Stimulated activated CD8-positive, alpha-beta memory T cell treated with anti-CD3 and anti-CD28 coated beads, Interleukin-15, amount 100 ng/mL, for 4 hours (primary cell): Measurements from ENCODE around the gene TUBGCP3.
"Not testable (repeated sequence)": the region's sequence is repeated elsewhere in the genome, so short reads cannot be mapped to it uniquely, and the experiment has no call there.

ENCODE experiments used
- DNase-seq, 2 donors: peaks; one replicate each; pipeline ENCODE4 v3.0.0-alpha.2; 2020; ENCODE audit warnings: low read depth in 2 of 2

The TUBGCP3 gene

GRCh38 chr13:112576768-112577167 lies 11.2 kb downstream of the TUBGCP3 start:
- no peak for DNase-seq

DNA sequence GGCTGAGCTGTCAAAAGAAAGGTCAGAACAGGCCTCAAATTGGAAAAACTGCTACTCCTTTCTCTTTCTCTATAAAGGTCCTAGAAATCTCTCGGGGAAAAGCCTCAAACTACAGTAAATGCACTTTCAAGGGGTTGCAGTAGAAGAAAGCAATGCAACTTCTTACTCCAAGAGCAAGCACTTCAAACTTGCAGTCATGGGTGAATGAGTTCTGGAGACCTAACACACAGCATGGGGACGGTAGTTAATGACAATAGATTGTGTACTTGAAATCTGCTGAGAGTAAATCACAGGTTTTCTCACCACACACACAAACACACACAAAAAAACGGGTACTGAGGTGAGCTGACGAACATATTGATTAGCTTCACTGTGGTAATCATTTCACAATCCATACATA lies 11.8 kb downstream of the TUBGCP3 start:
- DNase-seq: no peak

DNA sequence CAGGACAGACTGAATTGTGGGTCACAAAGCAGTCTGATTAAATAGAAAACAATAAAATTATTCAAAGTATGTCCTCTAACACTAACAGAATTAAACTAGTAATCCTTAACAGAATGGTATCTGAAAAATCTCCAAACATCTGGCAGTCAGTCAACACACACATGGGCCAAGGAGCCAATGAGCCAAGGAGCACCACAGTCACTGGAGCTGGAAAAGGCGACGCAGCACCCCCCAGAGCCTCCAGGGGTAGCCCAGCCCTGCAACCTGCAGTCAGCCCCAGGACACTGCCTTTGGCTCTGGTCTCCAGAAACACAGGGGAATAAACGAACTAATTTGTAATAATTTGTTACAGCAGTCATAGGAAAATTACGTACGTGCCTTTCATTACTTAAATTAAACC lies 12.3 kb downstream of the TUBGCP3 start:
- no peak for DNase-seq

DNA sequence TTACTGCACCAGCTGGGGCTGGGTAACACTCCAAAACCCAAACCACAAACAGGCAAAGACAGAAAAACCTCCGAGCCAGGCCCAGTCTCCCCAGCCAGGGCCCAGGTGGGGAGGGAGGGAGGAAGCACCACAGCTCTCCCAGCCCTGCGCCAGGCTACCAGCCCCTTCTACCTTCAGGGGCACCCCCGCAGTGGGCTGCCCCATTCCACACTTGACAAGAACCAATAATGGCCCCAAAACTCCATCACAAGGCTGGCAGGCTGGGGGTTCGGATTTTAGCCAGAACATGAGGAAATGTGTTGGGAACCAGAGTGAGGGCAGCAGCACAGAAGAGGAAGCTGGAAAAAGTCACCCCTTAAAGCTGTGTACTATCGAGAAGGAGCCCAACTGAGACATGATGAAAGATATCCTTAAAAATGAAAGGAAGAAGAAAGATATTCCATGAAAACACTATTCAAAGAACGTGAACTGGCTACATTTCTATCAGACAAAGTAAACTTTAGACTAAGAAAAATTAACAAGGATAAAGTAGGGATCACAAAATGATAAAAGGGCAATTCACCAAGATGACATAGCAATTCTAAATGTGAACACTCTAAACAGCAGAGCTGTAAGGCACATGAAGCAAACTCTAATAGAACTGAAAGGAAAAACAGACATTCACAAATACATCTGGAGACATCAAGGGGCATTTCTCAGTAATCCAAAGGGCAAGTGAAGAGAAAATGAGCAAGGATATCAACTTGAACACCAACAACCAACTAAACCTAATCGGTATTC lies 12.9 kb downstream of the TUBGCP3 start:
- no peak for DNase-seq

DNA sequence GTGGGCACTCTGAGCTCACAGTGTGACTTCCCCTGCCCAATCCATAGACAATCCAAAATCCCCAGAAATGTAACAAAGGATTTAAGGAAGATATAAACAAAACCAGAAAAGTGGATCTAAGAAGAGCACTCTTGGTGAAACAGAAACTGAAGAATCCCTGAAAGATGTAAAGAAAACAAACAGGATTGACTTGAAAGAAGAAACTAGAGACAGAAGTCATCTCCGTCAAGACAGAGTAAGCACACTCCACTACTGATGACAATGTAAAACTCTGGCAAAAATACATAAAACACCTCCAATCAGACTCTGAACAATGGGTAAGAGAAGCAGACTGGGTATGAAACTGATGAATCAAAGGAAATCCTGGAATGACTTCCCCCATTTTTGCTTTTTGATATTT lies 13.5 kb downstream of the TUBGCP3 start:
- DNase-seq: no peak

- no peak for DNase-seq
These were observed 14.2 kb downstream of the TUBGCP3 start for GRCh38 chr13:112573710-112574109.

- no peak for DNase-seq
These were observed 15.6 kb downstream of the TUBGCP3 start for GRCh38 chr13:112572366-112572765.

- DNase-seq: no peak
These were observed 18.1 kb downstream of the TUBGCP3 start for GRCh38 chr13:112569821-112570220.

DNA sequence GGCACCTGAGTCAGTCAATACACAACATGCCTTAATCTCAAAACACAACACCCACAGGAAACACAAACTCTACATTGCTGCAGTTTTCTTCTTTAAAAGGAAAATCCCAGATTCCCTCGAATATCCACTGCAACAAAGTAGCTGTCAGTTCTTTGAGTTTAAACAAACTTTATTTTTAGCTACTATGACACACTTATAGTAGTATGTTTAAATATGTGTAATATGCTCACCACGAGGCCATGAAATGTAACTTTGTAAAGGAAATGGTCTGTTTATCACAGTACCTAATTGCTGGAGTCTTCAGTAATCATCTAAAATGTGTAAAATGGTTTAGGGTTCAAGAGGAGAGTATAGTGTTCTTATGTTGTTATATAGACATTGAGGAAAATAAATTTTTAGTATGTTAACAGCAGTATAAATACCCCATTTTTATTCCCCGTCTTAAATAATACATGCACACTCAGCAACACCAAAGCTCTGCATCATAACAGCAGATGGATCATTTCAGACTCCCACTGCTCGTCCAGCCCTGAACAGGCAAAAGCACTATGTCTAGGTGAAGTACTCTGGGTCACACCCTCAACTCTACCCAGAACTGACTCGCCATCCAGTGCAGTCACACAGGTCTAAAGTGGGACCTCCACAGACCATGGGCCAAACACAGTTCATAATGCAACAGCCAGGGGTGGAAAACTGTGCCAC lies 20.6 kb downstream of the TUBGCP3 start:
- DNase-seq: no peak

- no peak for DNase-seq
These were observed 25.1 kb downstream of the TUBGCP3 start for GRCh38 chr13:112562786-112563383.

DNA sequence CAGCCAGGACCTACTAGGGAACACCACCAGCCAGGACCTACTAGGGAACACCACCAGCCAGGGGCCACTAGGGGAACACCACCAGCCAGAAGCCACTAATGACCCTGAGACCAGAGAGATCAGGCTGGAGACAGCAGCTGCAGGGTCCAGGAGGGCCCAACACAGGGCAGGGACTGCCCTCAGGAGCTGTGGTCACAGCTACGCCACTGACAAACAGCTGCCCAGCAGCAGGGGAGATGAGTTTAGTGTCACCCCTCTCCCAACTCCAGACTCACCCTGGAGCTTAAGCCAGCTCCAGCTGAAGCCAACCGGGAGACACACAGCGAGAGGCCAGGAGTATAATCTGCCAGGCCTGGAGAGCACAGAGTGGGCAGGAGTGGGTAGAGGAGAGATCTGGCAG lies 25.7 kb downstream of the TUBGCP3 start:
- DNase-seq: no peak

DNA sequence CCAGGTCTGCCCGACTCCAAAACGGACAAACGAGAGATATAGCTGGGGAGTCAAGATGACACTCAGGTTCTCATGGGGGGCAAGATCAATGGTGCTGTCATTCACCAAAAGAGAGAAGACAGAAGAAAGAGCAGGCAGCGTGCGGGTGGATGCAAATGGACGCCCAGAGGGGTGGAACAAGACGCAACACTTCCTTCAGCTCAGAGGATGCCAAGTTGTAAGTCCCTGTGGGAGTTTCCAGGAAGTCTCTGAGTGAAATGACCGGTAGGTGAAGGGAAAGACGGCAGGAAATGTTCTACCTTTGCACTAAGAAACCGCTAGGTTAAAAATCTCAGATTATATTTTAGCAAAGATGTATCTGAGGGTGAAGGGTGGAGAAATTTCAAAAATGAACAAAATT lies 26.5 kb downstream of the TUBGCP3 start:
- DNase-seq: no peak

GRCh38 chr13:112558696-112559418 lies 29.1 kb downstream of the TUBGCP3 start:
- DNase-seq: no peak

DNA sequence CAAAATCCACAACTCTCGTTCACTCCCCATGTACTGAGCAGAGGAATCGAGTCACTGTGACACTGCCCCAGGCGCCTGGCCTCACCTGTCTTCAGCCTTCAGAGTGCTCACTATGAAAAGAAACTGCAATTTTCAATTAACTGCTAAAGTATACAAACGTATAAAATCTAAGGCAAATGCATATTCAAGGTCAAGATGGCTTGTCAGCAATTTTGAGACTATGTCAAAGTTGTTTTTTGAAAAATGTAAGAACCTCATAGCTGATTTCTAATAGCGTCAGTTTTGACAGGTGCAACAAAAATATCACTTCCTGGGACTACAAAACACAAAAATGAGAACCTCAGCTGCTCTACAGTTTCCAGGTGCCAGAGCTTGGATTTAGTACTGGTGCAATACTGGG lies 31.4 kb downstream of the TUBGCP3 start:
- DNase-seq: no peak

- DNase-seq: no peak
These were observed 33.6 kb downstream of the TUBGCP3 start for GRCh38 chr13:112554214-112554850.

GRCh38 chr13:112548975-112549374 lies 39.0 kb downstream of the TUBGCP3 start:
- DNase-seq: not testable (repeated sequence)

DNA sequence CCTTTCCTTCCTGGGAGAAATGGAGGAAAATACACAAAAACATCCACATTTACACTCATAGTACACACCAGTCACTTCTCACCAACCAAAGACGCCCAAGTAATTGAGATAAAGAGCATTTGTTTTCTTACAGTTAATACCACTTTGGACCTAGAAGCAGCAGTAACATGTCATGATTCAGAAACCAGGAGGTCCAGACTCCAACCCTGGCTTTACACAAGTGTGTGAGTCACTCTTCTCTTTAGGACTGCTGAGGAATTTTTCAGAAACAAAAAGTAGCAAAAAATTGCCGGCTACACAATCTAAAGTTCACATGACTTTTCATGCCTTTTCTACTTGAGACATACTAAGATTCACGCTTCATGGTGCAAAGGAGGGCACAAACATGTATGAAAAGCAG lies 42.1 kb downstream of the TUBGCP3 start:
- DNase-seq: no peak

DNA sequence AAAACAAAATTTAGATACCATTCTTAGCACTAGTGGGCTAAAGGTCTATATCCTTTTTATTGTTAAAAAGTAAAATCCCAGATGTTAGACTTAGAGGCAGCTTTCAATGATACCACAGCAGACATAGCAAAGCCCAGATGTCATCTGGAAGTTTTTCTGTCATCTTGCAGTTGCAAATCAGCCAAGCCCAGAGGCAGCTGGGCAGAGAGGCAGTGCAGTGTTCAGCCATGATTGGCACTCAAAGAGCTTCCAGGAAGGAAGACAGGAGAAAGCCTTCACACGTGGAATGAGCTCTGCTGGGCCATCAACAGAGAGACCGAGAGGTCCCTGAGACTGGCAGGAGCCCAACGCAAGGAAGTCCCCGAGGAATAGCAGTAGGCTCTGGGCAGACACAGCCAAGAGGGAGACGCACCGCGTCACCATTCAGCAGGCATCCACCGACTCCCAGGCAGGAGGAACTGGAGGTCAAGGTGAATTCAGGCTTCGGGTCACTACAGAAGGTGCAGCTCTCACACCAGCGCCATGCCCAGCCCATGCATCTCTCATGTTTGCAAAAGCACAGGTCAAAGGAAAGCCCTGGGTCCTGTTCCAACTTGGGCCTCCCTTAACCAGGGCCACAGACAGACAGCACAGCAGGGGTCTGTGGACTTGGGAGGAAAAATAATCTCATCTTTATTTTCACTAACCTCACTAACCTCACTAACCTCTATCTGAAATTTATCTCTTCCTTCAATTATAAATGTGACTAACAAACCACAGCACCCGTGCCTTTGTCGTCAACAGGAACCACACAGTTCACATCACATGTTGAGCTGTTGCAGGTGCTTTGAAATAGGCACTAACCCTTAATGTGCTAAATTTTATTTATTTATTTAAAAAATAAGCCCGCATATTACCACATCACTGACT lies 54.9 kb downstream of the TUBGCP3 start:
- DNase-seq: no peak

DNA sequence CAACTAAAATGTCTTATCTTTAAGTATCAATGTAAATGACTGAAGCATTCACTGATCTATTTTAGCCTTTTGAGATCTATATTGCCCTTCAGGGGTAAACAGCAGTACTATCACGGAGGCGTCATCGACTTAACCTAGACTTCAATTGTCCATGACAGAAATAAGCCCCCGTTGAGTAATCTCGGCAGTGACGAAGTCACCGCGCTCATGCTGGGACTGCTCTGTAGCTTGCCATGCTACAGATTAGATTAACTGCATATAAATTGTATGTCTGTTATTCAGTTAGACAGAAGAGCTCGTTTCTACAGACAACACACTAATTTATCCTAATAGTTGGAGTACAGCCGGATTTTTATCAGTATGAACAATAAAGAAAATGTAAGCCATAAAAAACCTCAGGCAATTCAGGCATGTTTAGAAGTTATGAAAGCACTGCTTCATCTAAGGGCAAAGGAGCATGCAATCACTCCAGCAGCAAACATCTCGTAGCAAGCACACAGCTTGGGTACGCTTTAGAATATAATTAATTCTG lies 56.6 kb downstream of the TUBGCP3 start:
- DNase-seq: no peak

GRCh38 chr13:112530861-112531260 lies 57.1 kb downstream of the TUBGCP3 start:
- DNase-seq: no peak

- DNase-seq: no peak
These were observed 58.7 kb downstream of the TUBGCP3 start for GRCh38 chr13:112529216-112529615.
